Measurements from ENCODE around the gene RPL41.

Gene RPL41

GRCh38 chr12:56103066-56103711 lies 13.2 kb upstream of the RPL41 start:
- peak overlapping the region; percentile 58 for H3K4me3 ChIP-seq (ENCODE audit: low read depth, low read length)
- TF ChIP-seq CTCF (IDR thresholded peaks at IDR 0.05; ENCODE audit: borderline replicate concordance, insufficient read depth, low read depth, low read length), result no peak

- peak overlapping the region; percentile 58 for H3K4me3 ChIP-seq (ENCODE audit: low read depth, low read length)
- no peak for TF ChIP-seq CTCF (IDR thresholded peaks at IDR 0.05; ENCODE audit: borderline replicate concordance, insufficient read depth, low read depth, low read length)
Measured at GRCh38 chr12:56103823-56104108, 12.7 kb upstream of the RPL41 start.

GRCh38 chr12:56104109-56104814 lies 12.2 kb upstream of the RPL41 start, which contains the start of gene PA2G4:
TSS of gene PA2G4 (plus strand) at chr12:56104559. CDS start at chr12:56104738, 179 bp downstream.
- peak within 1 kb of the TSS; percentile 82 for H3K4me3 ChIP-seq (ENCODE audit: low read depth, low read length)
- no peak for TF ChIP-seq CTCF (IDR thresholded peaks at IDR 0.05; ENCODE audit: borderline replicate concordance, insufficient read depth, low read depth, low read length)

GRCh38 chr12:56104815-56105608 lies 11.4 kb upstream of the RPL41 start:
- peak overlapping the region; percentile 82 for H3K4me3 ChIP-seq (ENCODE audit: low read depth, low read length)
- TF ChIP-seq CTCF (IDR thresholded peaks at IDR 0.05; ENCODE audit: borderline replicate concordance, insufficient read depth, low read depth, low read length), result no peak

- TF ChIP-seq CTCF (IDR thresholded peaks at IDR 0.05; ENCODE audit: borderline replicate concordance, insufficient read depth, low read depth, low read length), result no peak
- H3K4me3 ChIP-seq (ENCODE audit: low read depth, low read length), result peak overlapping the region; percentile 82
Measured at GRCh38 chr12:56105609-56105902, 10.9 kb upstream of the RPL41 start.

GRCh38 chr12:56107242-56107641 lies 9.2 kb upstream of the RPL41 start:
- no peak for TF ChIP-seq CTCF (IDR thresholded peaks at IDR 0.05; ENCODE audit: borderline replicate concordance, insufficient read depth, low read depth, low read length)
- H3K4me3 ChIP-seq (ENCODE audit: low read depth, low read length), result no peak overlapping the region

Data from GM12875 (cell line).